IMR-90 (cell line): ENCODE results near the gene KRTAP2-1.

Source experiments
- CTCF ChIP-seq: conservative IDR thresholded peaks from 2 replicates; pipeline ENCODE4 v1.5.1; 2012; ENCODE audit warnings: mild to moderate bottlenecking, low read depth, low read length, improper control_type of control experiment
- ELK1 ChIP-seq: fragments of 150-350 bp; IDR thresholded peaks from 2 replicates; pipeline ENCODE4 v1.6.1; 2016; ENCODE audit warnings: low read depth, mild to moderate bottlenecking, low read length, moderate library complexity, borderline replicate concordance
- MAFK ChIP-seq: IDR thresholded peaks from 2 replicates; pipeline ENCODE4 v1.6.1; 2012; ENCODE audit warnings: low read depth, low read length, improper control_type of control experiment
- POLR2A ChIP-seq: IDR thresholded peaks from 2 replicates; pipeline ENCODE4 v1.6.1; 2012; ENCODE audit warnings: mild to moderate bottlenecking, low read depth, low read length

- TF ChIP-seq POLR2A (no peak), ELK1 (no peak), CTCF (no peak), MAFK (no peak)
Measured at GRCh38 chr17:41048441-41048840, 1.3 kb upstream of the KRTAP2-1 start.
